ENCODE data around the gene UBA6.
"Not testable (repeated sequence)": the region's sequence is repeated elsewhere in the genome, so short reads cannot be mapped to it uniquely, and the experiment has no call there.

Gene UBA6

DNA sequence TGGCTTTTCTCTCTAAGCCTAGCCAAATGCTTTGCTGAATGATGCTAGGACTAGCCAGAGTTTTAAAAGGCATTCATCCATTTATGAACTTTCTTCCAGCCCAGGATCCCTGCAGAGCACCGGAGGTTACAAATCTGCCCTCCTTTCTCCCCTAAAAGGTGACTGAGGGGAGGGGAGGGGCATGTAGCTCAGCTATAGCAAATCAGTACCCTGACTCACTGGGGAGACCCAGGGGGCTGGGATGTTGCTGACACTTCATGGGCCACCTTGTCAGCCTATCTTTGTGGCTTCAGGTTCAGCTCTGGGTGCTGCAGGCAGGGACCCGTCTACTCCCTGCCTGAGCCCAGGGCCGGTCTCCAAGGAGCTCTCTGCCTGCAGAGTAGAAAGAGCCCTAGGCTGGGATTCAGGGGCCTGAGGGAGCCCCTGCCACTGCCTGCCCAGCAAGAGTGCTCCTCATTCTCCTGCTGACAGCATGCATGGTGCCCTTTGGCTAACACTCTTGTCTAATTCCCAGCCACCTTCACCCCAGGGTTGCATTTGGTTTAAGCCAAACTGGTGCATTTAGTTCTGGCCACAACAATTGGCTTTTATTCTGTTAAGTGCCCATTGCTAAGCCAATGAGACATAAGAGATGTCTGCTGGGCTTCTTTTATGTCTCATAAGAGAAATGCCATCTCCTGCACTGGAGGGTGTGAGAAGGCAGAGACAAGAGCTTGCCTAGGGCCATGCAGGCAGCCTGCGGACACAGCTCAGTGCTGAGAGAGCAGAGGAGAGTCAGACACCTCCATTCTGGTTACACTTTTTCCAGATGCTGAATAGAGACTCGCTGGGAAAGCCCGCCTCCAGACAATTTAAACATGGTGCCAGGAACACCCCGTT, 11.9 kb upstream of the UBA6 start:
- peaks cover 29% of the 10 kb centered on the region for H3K4me1 ChIP-seq (ENCODE audit: control insufficient read depth, low read depth, low read length)
- no peaks in the 10 kb centered on the region for H3K9me3 ChIP-seq (ENCODE audit: control insufficient read depth, low read depth, low read length)
- no peaks in the 10 kb centered on the region for H3K27me3 ChIP-seq (ENCODE audit: control insufficient read depth, insufficient read depth, low read length)
- no peak overlapping the region for H3K9ac ChIP-seq (ENCODE audit: low read length)
- H3K4me3 ChIP-seq (ENCODE audit: low read length) = no peak overlapping the region
- H3K27ac ChIP-seq (ENCODE audit: low read length) = no peak overlapping the region
- H3K36me3 ChIP-seq (ENCODE audit: control insufficient read depth, low read depth, low read length) = no peaks in the 10 kb centered on the region

DNA sequence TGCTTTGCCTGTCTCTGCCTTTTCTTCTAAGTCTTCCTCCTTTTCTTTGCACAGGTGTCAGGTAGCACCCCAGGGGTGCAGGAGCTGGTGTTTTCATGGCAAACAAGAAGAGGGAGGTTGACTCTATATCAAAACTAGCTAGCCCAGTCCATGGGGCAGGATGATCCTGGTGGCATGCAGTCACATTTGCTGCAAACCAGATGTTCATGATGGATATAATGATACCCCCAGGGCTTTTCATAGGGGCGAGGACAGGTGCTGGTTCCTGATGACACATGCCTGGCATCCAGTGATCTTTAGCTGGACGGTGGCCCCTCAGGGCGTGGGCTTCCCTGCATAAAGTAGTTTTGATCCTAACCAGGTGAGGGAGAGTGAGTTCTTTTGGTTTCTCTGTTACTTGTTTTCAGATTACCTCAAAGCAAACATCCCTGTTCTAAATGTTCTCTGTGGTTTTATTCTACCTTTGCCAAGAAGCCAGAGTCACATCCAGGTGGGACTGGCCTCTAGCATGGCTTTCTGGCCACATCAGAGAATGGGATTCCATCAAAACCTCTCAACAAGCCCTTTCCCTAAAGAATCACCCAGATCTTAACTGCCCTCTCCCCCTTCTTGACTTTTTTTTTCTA, 11.2 kb upstream of the UBA6 start:
- no peaks in the 10 kb centered on the region for H3K9me3 ChIP-seq (ENCODE audit: control insufficient read depth, low read depth, low read length)
- no peak overlapping the region for H3K4me3 ChIP-seq (ENCODE audit: low read length)
- peaks cover 29% of the 10 kb centered on the region for H3K4me1 ChIP-seq (ENCODE audit: control insufficient read depth, low read depth, low read length)
- H3K36me3 ChIP-seq (ENCODE audit: control insufficient read depth, low read depth, low read length) = no peaks in the 10 kb centered on the region
- no peak overlapping the region for H3K27ac ChIP-seq (ENCODE audit: low read length)
- H3K9ac ChIP-seq (ENCODE audit: low read length) = no peak overlapping the region
- no peaks in the 10 kb centered on the region for H3K27me3 ChIP-seq (ENCODE audit: control insufficient read depth, insufficient read depth, low read length)

DNA sequence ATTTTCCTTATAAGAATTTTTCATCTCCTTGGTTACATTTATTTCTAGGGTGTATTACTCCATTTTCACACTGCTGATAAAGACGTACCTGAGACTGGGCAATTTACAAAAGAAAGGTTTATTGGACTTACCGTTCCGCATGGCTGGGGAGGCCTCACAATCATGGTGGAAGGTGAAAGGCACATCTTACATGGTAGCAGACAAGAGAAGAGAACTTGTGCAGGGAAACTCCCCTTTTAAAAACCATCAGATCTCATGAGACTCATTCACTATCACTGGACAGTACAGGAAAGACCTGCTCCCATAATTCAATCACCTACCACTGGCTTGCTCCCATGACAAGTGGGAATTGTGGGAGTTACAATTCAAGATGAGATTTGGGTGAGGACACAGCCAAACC, 5.7 kb upstream of the UBA6 start:
- not testable (repeated sequence) for H3K4me1 ChIP-seq (ENCODE audit: control insufficient read depth, low read depth, low read length); H3K36me3 ChIP-seq (ENCODE audit: control insufficient read depth, low read depth, low read length); H3K27ac ChIP-seq (ENCODE audit: low read length); H3K9me3 ChIP-seq (ENCODE audit: control insufficient read depth, low read depth, low read length); H3K4me3 ChIP-seq (ENCODE audit: low read length); H3K27me3 ChIP-seq (ENCODE audit: control insufficient read depth, insufficient read depth, low read length); H3K9ac ChIP-seq (ENCODE audit: low read length)

GRCh38 chr4:67704843-67705242, 3.9 kb upstream of the UBA6 start:
- H3K9me3 ChIP-seq (ENCODE audit: control insufficient read depth, low read depth, low read length) = no peaks in the 10 kb centered on the region
- no peaks in the 10 kb centered on the region for H3K36me3 ChIP-seq (ENCODE audit: control insufficient read depth, low read depth, low read length)
- no peak overlapping the region for H3K9ac ChIP-seq (ENCODE audit: low read length)
- H3K4me3 ChIP-seq (ENCODE audit: low read length) = no peak overlapping the region
- no peak overlapping the region for H3K27ac ChIP-seq (ENCODE audit: low read length)
- H3K4me1 ChIP-seq (ENCODE audit: control insufficient read depth, low read depth, low read length) = peaks cover 4% of the 10 kb centered on the region
- no peaks in the 10 kb centered on the region for H3K27me3 ChIP-seq (ENCODE audit: control insufficient read depth, insufficient read depth, low read length)

DNA sequence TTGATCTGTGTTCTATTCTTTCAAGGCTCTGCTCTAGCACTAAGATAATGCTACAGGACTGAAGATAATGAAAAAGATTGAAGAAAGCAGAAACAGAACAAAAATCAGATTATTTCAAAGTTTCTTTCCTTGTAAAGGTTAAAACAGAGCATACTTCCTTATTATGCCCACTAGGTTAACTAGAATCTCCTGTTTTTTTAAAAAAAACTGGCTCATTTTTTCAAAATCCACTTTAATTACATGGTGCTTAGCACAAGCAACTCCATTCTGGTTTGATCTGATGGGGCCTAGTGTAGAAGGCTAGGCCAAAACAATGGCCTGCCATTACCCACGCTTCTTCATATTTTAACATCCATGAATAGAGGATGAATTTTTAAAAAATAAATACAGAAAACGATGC, 1.2 kb upstream of the UBA6 start:
- H3K9me3 ChIP-seq (ENCODE audit: control insufficient read depth, low read depth, low read length) = no peaks in the 10 kb centered on the region
- peak overlapping the region; percentile 95 for H3K4me3 ChIP-seq (ENCODE audit: low read length)
- no peaks in the 10 kb centered on the region for H3K27me3 ChIP-seq (ENCODE audit: control insufficient read depth, insufficient read depth, low read length)
- H3K27ac ChIP-seq (ENCODE audit: low read length) = no peak overlapping the region
- H3K4me1 ChIP-seq (ENCODE audit: control insufficient read depth, low read depth, low read length) = peaks cover 4% of the 10 kb centered on the region
- H3K9ac ChIP-seq (ENCODE audit: low read length) = no peak overlapping the region
- H3K36me3 ChIP-seq (ENCODE audit: control insufficient read depth, low read depth, low read length) = no peaks in the 10 kb centered on the region

DNA sequence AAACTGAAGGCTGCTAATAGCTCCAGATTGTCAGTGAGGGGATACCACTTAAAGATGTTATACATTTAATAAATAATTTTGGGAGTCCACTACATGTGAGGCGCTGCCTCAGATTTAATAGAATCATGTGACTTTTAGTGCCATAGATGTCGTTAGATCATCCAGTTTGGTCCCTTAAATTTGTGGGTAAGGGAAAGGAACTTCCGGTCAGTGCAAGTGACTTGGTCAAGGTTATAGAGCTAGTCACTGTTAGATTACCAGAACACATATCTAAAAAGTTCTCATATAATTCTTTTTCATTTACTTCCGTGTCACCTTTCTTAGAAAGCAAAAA, 529 bp upstream of the UBA6 start:
- peak overlapping the region; percentile 95 for H3K4me3 ChIP-seq (ENCODE audit: low read length)
- peak overlapping the region; percentile 61 for H3K9ac ChIP-seq (ENCODE audit: low read length)
- H3K27me3 ChIP-seq (ENCODE audit: control insufficient read depth, insufficient read depth, low read length) = no peaks in the 10 kb centered on the region
- peaks cover 4% of the 10 kb centered on the region for H3K4me1 ChIP-seq (ENCODE audit: control insufficient read depth, low read depth, low read length)
- H3K9me3 ChIP-seq (ENCODE audit: control insufficient read depth, low read depth, low read length) = no peaks in the 10 kb centered on the region
- no peak overlapping the region for H3K27ac ChIP-seq (ENCODE audit: low read length)
- no peaks in the 10 kb centered on the region for H3K36me3 ChIP-seq (ENCODE audit: control insufficient read depth, low read depth, low read length)

- H3K4me3 ChIP-seq (ENCODE audit: low read length) = peak overlapping the region; percentile 95
- H3K27ac ChIP-seq (ENCODE audit: low read length) = peak overlapping the region; percentile 15
- peak overlapping the region; percentile 81 for H3K9ac ChIP-seq (ENCODE audit: low read length)
- peaks cover 4% of the 10 kb centered on the region for H3K4me1 ChIP-seq (ENCODE audit: control insufficient read depth, low read depth, low read length)
- no peaks in the 10 kb centered on the region for H3K27me3 ChIP-seq (ENCODE audit: control insufficient read depth, insufficient read depth, low read length)
- no peaks in the 10 kb centered on the region for H3K36me3 ChIP-seq (ENCODE audit: control insufficient read depth, low read depth, low read length)
- H3K9me3 ChIP-seq (ENCODE audit: control insufficient read depth, low read depth, low read length) = no peaks in the 10 kb centered on the region
Measured at GRCh38 chr4:67700116-67700737, 728 bp downstream of the UBA6 start.

DNA sequence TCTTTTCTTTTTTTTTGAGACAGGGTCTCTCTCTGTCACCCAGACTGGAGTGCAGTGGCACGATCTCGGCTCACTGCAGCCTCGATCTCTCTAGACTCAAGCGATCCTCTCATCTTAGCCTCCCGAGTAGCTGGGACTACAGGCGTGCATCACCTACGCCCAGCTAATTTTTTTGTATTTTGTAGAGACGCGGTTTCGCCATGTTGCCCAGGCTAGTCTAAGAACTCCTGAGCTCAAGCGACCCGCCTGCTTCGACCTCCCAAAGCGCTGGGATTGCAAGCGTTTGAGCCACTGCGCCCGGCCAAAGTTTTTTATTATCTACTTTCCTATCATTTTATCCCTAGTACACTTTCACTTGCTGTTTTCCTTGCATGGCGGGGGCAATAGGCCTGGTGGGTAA, 1.4 kb downstream of the UBA6 start:
- Histone ChIP-seq H3K4me1 (ENCODE audit: control insufficient read depth, low read depth, low read length) (peaks cover 4% of the 10 kb centered on the region), H3K4me3 (ENCODE audit: low read length) (peak overlapping the region; percentile 95), H3K9ac (ENCODE audit: low read length) (peak overlapping the region; percentile 81), H3K27me3 (ENCODE audit: control insufficient read depth, insufficient read depth, low read length) (no peaks in the 10 kb centered on the region), H3K27ac (ENCODE audit: low read length) (no peak overlapping the region), H3K36me3 (ENCODE audit: control insufficient read depth, low read depth, low read length) (no peaks in the 10 kb centered on the region), H3K9me3 (ENCODE audit: control insufficient read depth, low read depth, low read length) (no peaks in the 10 kb centered on the region)

GRCh38 chr4:67697860-67698687, 2.9 kb downstream of the UBA6 start:
- H3K27ac ChIP-seq (ENCODE audit: low read length) = no peak overlapping the region
- no peaks in the 10 kb centered on the region for H3K27me3 ChIP-seq (ENCODE audit: control insufficient read depth, insufficient read depth, low read length)
- H3K4me3 ChIP-seq (ENCODE audit: low read length) = no peak overlapping the region
- H3K36me3 ChIP-seq (ENCODE audit: control insufficient read depth, low read depth, low read length) = no peaks in the 10 kb centered on the region
- H3K9me3 ChIP-seq (ENCODE audit: control insufficient read depth, low read depth, low read length) = no peaks in the 10 kb centered on the region
- no peak overlapping the region for H3K9ac ChIP-seq (ENCODE audit: low read length)
- peaks cover 4% of the 10 kb centered on the region for H3K4me1 ChIP-seq (ENCODE audit: control insufficient read depth, low read depth, low read length)

DNA sequence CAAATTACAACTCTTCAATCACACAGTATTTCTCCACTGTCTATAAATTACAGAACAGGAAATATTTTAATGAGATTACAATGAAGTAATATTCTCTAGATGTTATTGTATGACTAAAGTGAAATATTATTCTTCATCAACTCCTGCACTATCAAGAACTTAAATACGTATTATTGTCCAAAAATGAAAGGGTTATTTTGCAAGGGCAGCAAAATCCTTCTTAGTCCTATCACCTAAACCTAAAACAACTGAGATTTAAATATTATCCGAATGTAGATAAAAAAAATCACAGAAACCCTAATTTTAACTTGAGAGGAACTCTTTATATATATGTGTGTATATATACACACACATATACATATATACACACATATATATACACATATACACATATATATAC, 4.9 kb downstream of the UBA6 start:
- no peaks in the 10 kb centered on the region for H3K4me1 ChIP-seq (ENCODE audit: control insufficient read depth, low read depth, low read length)
- no peak overlapping the region for H3K4me3 ChIP-seq (ENCODE audit: low read length)
- H3K9me3 ChIP-seq (ENCODE audit: control insufficient read depth, low read depth, low read length) = no peaks in the 10 kb centered on the region
- H3K27me3 ChIP-seq (ENCODE audit: control insufficient read depth, insufficient read depth, low read length) = no peaks in the 10 kb centered on the region
- H3K27ac ChIP-seq (ENCODE audit: low read length) = no peak overlapping the region
- H3K36me3 ChIP-seq (ENCODE audit: control insufficient read depth, low read depth, low read length) = peaks cover 14% of the 10 kb centered on the region
- no peak overlapping the region for H3K9ac ChIP-seq (ENCODE audit: low read length)

- Histone ChIP-seq H3K9ac (ENCODE audit: low read length) (no peak overlapping the region), H3K4me3 (ENCODE audit: low read length) (no peak overlapping the region), H3K4me1 (ENCODE audit: control insufficient read depth, low read depth, low read length) (no peaks in the 10 kb centered on the region), H3K9me3 (ENCODE audit: control insufficient read depth, low read depth, low read length) (no peaks in the 10 kb centered on the region), H3K36me3 (ENCODE audit: control insufficient read depth, low read depth, low read length) (peaks cover 14% of the 10 kb centered on the region), H3K27me3 (ENCODE audit: control insufficient read depth, insufficient read depth, low read length) (no peaks in the 10 kb centered on the region), H3K27ac (ENCODE audit: low read length) (no peak overlapping the region)
Measured at GRCh38 chr4:67694662-67695061, 6.3 kb downstream of the UBA6 start.

Measured in iPS-18a (cell line).